Measurements from ENCODE around the gene SLC35F3.

DNA sequence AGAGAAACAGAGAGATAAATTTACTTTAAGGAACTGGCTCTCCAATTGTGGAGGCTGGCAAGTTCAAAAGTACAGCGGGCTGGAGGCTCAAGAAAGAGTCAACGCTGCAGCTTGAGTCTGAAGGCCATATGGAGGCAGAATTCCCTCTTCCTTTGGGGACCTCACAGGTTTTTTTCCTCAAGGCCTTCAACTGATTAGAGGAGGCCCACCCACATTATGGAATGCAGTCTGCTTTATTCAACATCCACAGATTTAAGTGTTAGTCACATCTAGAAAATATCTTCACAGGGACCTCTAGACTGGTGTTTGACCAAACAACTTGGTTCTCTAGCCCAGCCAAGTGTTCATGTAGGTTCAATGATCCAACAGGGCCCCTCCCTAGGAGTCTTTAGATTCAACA is 117.8 kb downstream of the SLC35F3 start:
- TF ChIP-seq, protein P1, sequence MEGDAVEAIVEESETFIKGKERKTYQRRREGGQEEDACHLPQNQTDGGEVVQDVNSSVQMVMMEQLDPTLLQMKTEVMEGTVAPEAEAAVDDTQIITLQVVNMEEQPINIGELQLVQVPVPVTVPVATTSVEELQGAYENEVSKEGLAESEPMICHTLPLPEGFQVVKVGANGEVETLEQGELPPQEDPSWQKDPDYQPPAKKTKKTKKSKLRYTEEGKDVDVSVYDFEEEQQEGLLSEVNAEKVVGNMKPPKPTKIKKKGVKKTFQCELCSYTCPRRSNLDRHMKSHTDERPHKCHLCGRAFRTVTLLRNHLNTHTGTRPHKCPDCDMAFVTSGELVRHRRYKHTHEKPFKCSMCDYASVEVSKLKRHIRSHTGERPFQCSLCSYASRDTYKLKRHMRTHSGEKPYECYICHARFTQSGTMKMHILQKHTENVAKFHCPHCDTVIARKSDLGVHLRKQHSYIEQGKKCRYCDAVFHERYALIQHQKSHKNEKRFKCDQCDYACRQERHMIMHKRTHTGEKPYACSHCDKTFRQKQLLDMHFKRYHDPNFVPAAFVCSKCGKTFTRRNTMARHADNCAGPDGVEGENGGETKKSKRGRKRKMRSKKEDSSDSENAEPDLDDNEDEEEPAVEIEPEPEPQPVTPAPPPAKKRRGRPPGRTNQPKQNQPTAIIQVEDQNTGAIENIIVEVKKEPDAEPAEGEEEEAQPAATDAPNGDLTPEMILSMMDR (IDR thresholded peaks at IDR 0.05; ENCODE audit: poor library complexity, severe bottlenecking), result no peak
- TF ChIP-seq EP300 (conservative IDR thresholded peaks at IDR 0.05; ENCODE audit: poor library complexity, severe bottlenecking) (no peak), EZH2 (IDR thresholded peaks at IDR 0.05; ENCODE audit: borderline replicate concordance, insufficient read depth, low read length, poor library complexity, severe bottlenecking) (no peak), RAD21 (conservative IDR thresholded peaks at IDR 0.05) (no peak), POLR2AphosphoS5 (IDR thresholded peaks at IDR 0.05) (no peak), REST (IDR thresholded peaks at IDR 0.05; ENCODE audit: borderline replicate concordance) (no peak), MXI1 (conservative IDR thresholded peaks at IDR 0.05; ENCODE audit: poor library complexity, severe bottlenecking) (no peak), SMC3 (conservative IDR thresholded peaks at IDR 0.05; ENCODE audit: poor library complexity) (no peak)
